ENCODE data around the gene NBPF4. TPM values are rescaled to one million over a fixed set of nuclear protein-coding genes. Genes with fewer than 3 reads are reported as not detected.
"Not testable (repeated sequence)": the region's sequence is repeated elsewhere in the genome, so short reads cannot be mapped to it uniquely, and the experiment has no call there.

NBPF4 gene
- total RNA-seq, 1 donor from 2014 or later, result not detected

GRCh38 chr1:108216028-108216890, 27.6 kb downstream of the NBPF4 start:
- intact Hi-C loops (cut with micrococcal nuclease); DNase-seq; ATAC-seq: not testable (repeated sequence)

GRCh38 chr1:108214641-108215465, 29.0 kb downstream of the NBPF4 start:
- ATAC-seq; intact Hi-C loops (cut with micrococcal nuclease); DNase-seq: not testable (repeated sequence)

- no peak for ATAC-seq
- DNase-seq, result no peak
- intact Hi-C loops (cut with micrococcal nuclease), result no loop called here
Observed at GRCh38 chr1:108211014-108211413, 32.9 kb downstream of the NBPF4 start.

GRCh38 chr1:108209456-108210108, 34.3 kb downstream of the NBPF4 start:
- no peak for ATAC-seq
- no peak for DNase-seq
- intact Hi-C loops (cut with micrococcal nuclease), result no loop called here

GRCh38 chr1:108208724-108209446, 35.0 kb downstream of the NBPF4 start:
- intact Hi-C loops (cut with micrococcal nuclease), result no loop called here
- ATAC-seq, result no peak
- DNase-seq, result no peak

- ATAC-seq; DNase-seq; intact Hi-C loops (cut with micrococcal nuclease): not testable (repeated sequence)
Observed at GRCh38 chr1:108203582-108203981, 40.3 kb downstream of the NBPF4 start.

- DNase-seq (no peak), ATAC-seq (no peak)
- intact Hi-C loops (cut with micrococcal nuclease), result no loop called here
Observed at GRCh38 chr1:108201687-108202086, 42.2 kb downstream of the NBPF4 start.

- ATAC-seq (peak; percentile 51), DNase-seq (no peak)
- intact Hi-C loops (cut with micrococcal nuclease), result no loop called here
Observed at GRCh38 chr1:108200687-108201051, 43.2 kb downstream of the NBPF4 start.

- intact Hi-C loops (cut with micrococcal nuclease), result no loop called here
Observed at GRCh38 chr1:108199781-108200686, 43.8 kb downstream of the NBPF4 start, which contains the start of gene SLC25A24. TSS of gene SLC25A24 (minus strand) at chr1:108200343. CDS start at chr1:108200138, 205 bp downstream.

GRCh38 chr1:108199201-108199691, 44.6 kb downstream of the NBPF4 start:
- intact Hi-C loops (cut with micrococcal nuclease), result no loop called here
- ATAC-seq, result peak; percentile 58

More at GRCh38 chr1:108199781-108200686, 43.8 kb downstream of the NBPF4 start, which contains the start of gene SLC25A24:
- peak; percentile 94 for DNase-seq
- peak; percentile 98 for ATAC-seq

GRCh38 chr1:108194051-108194450, 49.8 kb downstream of the NBPF4 start:
- DNase-seq (no peak), ATAC-seq (no peak)
- intact Hi-C loops (cut with micrococcal nuclease), result no loop called here

More at GRCh38 chr1:108199201-108199691, 44.6 kb downstream of the NBPF4 start:
- no peak for DNase-seq

GRCh38 chr1:108193333-108193732, 50.5 kb downstream of the NBPF4 start:
- ATAC-seq (no peak), DNase-seq (no peak)
- intact Hi-C loops (cut with micrococcal nuclease), result no loop called here

- ATAC-seq (no peak), DNase-seq (no peak)
- intact Hi-C loops (cut with micrococcal nuclease), result no loop called here
Observed at GRCh38 chr1:108192581-108192980, 51.3 kb downstream of the NBPF4 start.

GRCh38 chr1:108190686-108191416, 53.0 kb downstream of the NBPF4 start:
- intact Hi-C loops (cut with micrococcal nuclease), result no loop called here
- ATAC-seq (peak; percentile 49), DNase-seq (no peak)

- intact Hi-C loops (cut with micrococcal nuclease), result no loop called here
- ATAC-seq (no peak), DNase-seq (no peak)
Observed at GRCh38 chr1:108190001-108190634, 53.8 kb downstream of the NBPF4 start.

- DNase-seq (no peak), ATAC-seq (no peak)
- intact Hi-C loops (cut with micrococcal nuclease), result no loop called here
Observed at GRCh38 chr1:108188801-108189200, 55.1 kb downstream of the NBPF4 start.
